ENCODE data around the gene DNASE1L1. TPM values are rescaled to one million over a fixed set of nuclear protein-coding genes. Genes with fewer than 3 reads are reported as not detected.

DNASE1L1 gene
- total and polyA plus RNA-seq, 2 of the 13 experiments (the other 11 are each of a cell fraction or from before 2014, with no cell fraction given): 4.7 to 12.3 TPM

DNA sequence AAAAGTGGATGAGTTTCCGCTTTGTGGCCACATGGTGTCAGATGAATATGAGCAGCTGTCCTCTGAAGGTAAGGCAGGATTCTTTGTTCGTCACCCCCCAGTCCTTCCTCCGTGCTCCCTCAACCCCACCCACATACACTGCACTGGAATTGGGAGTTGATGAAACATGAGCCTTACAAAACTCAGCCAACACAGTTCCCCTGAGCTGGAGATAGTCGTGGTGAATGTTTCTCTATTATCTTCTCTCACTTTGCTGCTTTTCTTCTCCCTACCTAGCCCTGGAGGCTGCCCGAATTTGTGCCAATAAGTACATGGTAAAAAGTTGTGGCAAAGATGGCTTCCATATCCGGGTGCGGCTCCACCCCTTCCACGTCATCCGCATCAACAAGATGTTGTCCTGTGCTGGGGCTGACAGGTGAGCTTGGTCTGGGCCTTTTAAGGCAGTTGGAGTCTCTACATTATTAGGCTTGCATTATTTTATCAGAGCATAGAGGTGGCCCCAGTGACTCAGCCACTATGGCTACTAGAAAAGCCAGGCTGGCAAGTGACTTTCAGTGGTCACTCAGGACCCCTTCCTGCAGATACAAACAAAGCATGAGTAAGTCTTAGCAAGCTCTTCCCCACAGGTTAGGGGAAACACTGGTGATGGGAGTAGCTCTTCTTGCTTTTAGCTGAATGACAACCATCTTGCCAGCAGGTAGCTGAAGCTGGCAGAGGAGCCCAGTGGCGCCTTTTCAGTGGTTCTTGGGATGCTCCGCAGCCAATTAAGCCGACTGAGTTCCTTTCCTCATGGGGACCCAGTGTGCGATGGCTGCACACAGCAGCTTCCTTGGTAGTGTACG lies 9.3 kb downstream of the DNASE1L1 start:
- H3K4me1 ChIP-seq (ENCODE audit: insufficient read depth, low read length): peaks cover 32% of the 10 kb centered on the region
- peak overlapping the region; percentile 97 for H3K4me2 ChIP-seq (ENCODE audit: low read depth, low read length)
- ATAC-seq: no peak
- H3K4me3 ChIP-seq (replicated peaks in 1 of 3; ENCODE audit: insufficient read depth in 1 of 3, low read depth in 2 of 3, low read length in 3 of 3): peak overlapping the region; percentile 73 to 85 (median 85); a peak in 5 of 6 replicates
- 0% methylated on average over 2 of the region's 14 CpGs for WGBS (ENCODE audit: low lambda C conversion rate)
- peak overlapping the region; percentile 98 for H3K27ac ChIP-seq (ENCODE audit: extremely low read length, insufficient read depth, low read length)
- TF ChIP-seq MBD4 (IDR thresholded peaks at IDR 0.05; ENCODE audit: borderline replicate concordance, low read length) (0 out of 2 replicates have a peak, but pooled peaks have one; percentile 36), ARNT (IDR thresholded peaks at IDR 0.05) (no peak), ARHGAP35 (CRISPR knock-in tag; IDR thresholded peaks at IDR 0.05; ENCODE audit: borderline replicate concordance) (no peak), AGO2 (optimal IDR thresholded peaks at IDR 0.05; ENCODE audit: low read depth, low read length) (peak; percentile 21), POLR2G (IDR thresholded peaks at IDR 0.05; ENCODE audit: low read depth, low read length) (0 out of 2 replicates have a peak, but pooled peaks have one; percentile 10), RFX1 (IDR thresholded peaks at IDR 0.05) (no peak)
- TF ChIP-seq, protein P1, sequence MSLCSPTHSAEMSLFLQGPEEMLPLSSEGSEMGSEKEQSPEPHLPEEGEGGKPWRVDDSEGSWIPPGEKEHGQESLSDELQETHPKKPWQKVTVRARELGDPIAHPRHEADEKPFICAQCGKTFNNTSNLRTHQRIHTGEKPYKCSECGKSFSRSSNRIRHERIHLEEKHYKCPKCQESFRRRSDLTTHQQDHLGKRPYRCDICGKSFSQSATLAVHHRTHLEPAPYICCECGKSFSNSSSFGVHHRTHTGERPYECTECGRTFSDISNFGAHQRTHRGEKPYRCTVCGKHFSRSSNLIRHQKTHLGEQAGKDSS (CRISPR knock-in tag; IDR thresholded peaks at IDR 0.05; ENCODE audit: borderline replicate concordance, low read depth): 0 out of 2 replicates have a peak, but pooled peaks have one; percentile 8
- TF ChIP-seq, protein P2, sequence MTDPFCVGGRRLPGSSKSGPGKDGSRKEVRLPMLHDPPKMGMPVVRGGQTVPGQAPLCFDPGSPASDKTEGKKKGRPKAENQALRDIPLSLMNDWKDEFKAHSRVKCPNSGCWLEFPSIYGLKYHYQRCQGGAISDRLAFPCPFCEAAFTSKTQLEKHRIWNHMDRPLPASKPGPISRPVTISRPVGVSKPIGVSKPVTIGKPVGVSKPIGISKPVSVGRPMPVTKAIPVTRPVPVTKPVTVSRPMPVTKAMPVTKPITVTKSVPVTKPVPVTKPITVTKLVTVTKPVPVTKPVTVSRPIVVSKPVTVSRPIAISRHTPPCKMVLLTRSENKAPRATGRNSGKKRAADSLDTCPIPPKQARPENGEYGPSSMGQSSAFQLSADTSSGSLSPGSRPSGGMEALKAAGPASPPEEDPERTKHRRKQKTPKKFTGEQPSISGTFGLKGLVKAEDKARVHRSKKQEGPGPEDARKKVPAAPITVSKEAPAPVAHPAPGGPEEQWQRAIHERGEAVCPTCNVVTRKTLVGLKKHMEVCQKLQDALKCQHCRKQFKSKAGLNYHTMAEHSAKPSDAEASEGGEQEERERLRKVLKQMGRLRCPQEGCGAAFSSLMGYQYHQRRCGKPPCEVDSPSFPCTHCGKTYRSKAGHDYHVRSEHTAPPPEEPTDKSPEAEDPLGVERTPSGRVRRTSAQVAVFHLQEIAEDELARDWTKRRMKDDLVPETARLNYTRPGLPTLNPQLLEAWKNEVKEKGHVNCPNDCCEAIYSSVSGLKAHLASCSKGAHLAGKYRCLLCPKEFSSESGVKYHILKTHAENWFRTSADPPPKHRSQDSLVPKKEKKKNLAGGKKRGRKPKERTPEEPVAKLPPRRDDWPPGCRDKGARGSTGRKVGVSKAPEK (CRISPR knock-in tag; IDR thresholded peaks at IDR 0.05; ENCODE audit: borderline replicate concordance): no peak
- peak overlapping the region; percentile 97 for H3K9ac ChIP-seq (ENCODE audit: insufficient read depth, low read depth, low read length)
- no peaks in the 10 kb centered on the region for H3K9me3 ChIP-seq (ENCODE audit: low read length)
- no TSS peak for BruUV-seq (replicated peaks)
- peaks cover 6 to 22% of the 10 kb centered on the region in 2 experiments; a peak in 4 of 5 replicates for H3K36me3 ChIP-seq (replicated peaks in 1 of 2; ENCODE audit: control insufficient read depth in 1 of 2, insufficient read depth in 2 of 2, low read length in 2 of 2)
- DNase-seq (ENCODE audit: low spot score): no peak
- in situ Hi-C loops (cut with HindIII; ENCODE audit: extremely low pct_ligation_motif_present, low pct_unique_long_range_greater_than_20kb): loop anchor here (25.0 kb wide), 1 partner anchor 138 kb away; the partner anchor contains the start of genes G6PD and IKBKG
- peaks cover 21% of the 10 kb centered on the region for H3K79me2 ChIP-seq (ENCODE audit: insufficient read depth, low read length)
- H3K27me3 ChIP-seq (ENCODE audit: control insufficient read depth in 1 of 2, insufficient read depth in 2 of 2, low read length in 2 of 2): no peaks in the 10 kb centered on the region; a peak in 1 of 5 replicates
- intact Hi-C loops (cut with micrococcal nuclease; ENCODE audit: unreplicated experiment): no loop called here
- no peak for FAIRE-seq
- ChIA-PET POLR2A (interaction anchor here (1.2 to 6.3 kb wide), 4 partner anchors 10 to 142 kb away, joined by 3 to 75 read pairs (median 16); partner anchors contain the start of genes ATP6AP1, DNASE1L1, LAGE3 and TAFAZZIN), CTCF (ENCODE audit: low intra/inter-chr PET ratio, low total read pairs) (no interaction called here)
- peaks cover 21% of the 10 kb centered on the region; the same call in 1 of the 2 replicates for H4K20me1 ChIP-seq (ENCODE audit: insufficient read depth, low read length)
- H2AFZ ChIP-seq (ENCODE audit: low read length): no peak overlapping the region

All from HepG2 (cell line).